H9 (cell line): ENCODE data around the gene SULF2. TPM values are rescaled to one million over a fixed set of nuclear protein-coding genes. Genes with fewer than 3 reads are reported as not detected.

Experiments
- DNase-seq: peaks from one replicate; pipeline ENCODE4 v3.0.0-alpha.2; 2017
- H2AFZ ChIP-seq: one replicate; pipeline ENCODE4 v1.6.1; 2013; ENCODE audit warnings: mild to moderate bottlenecking, low read length, control low read depth, moderate library complexity
- H2AK5ac ChIP-seq: 2 replicates; pipeline ENCODE4 v1.6.1; 2013; ENCODE audit warnings: low read length, control low read depth, mixed read lengths; ENCODE audit not compliant: insufficient read length
- H2BK120ac ChIP-seq: one replicate; pipeline ENCODE4 v1.6.1; 2013; ENCODE audit warnings: low read depth, mild to moderate bottlenecking, low read length, control low read depth, inconsistent platforms; ENCODE audit not compliant: poor library complexity, severe bottlenecking
- H2BK12ac ChIP-seq: 2 replicates; pipeline ENCODE4 v1.6.1; 2013; ENCODE audit warnings: low read length, control low read depth, mixed read lengths, low read depth; ENCODE audit not compliant: insufficient read length
- H2BK15ac ChIP-seq: 2 replicates; pipeline ENCODE4 v1.6.1; 2013; ENCODE audit warnings: low read depth, low read length, control low read depth
- H2BK20ac ChIP-seq: one replicate; pipeline ENCODE4 v1.6.1; 2013; ENCODE audit warnings: low read depth, mild to moderate bottlenecking, low read length, control low read depth, inconsistent platforms; ENCODE audit not compliant: poor library complexity, severe bottlenecking
- H2BK5ac ChIP-seq: 2 replicates; pipeline ENCODE4 v1.6.1; 2013; ENCODE audit warnings: low read length, control low read depth, mixed read lengths; ENCODE audit not compliant: insufficient read length
- H3K14ac ChIP-seq: 2 replicates; pipeline ENCODE4 v1.6.1; 2013; ENCODE audit warnings: low read length, control low read depth; ENCODE audit not compliant: insufficient read depth
- H3K18ac ChIP-seq: 2 replicates; pipeline ENCODE4 v1.6.1; 2013; ENCODE audit warnings: low read depth, mild to moderate bottlenecking, mixed read lengths, low read length, control low read depth; ENCODE audit not compliant: insufficient read length
- H3K23ac ChIP-seq: 2 replicates; pipeline ENCODE4 v1.6.1; 2013; ENCODE audit warnings: low read length, control low read depth, mixed read lengths, low read depth; ENCODE audit not compliant: insufficient read length
- H3K23me2 ChIP-seq: 2 replicates; pipeline ENCODE4 v1.6.1; 2013; ENCODE audit warnings: low read depth, mild to moderate bottlenecking, mixed read lengths, low read length, control low read depth; ENCODE audit not compliant: insufficient read length, poor library complexity, severe bottlenecking
- H3K27ac ChIP-seq: 2 replicates; pipeline ENCODE4 v1.5.1; 2013; ENCODE audit warnings: low read length, control low read depth, mixed read lengths, low read depth; ENCODE audit not compliant: insufficient read length
- H3K27me3 ChIP-seq: 2 replicates; pipeline ENCODE4 v1.6.1; 2013; ENCODE audit warnings: low read length, control low read depth, inconsistent platforms; ENCODE audit not compliant: insufficient read depth
- H3K4ac ChIP-seq: 2 replicates; pipeline ENCODE4 v1.6.1; 2013; ENCODE audit warnings: low read depth, mild to moderate bottlenecking, control low read depth, inconsistent platforms, low read length, moderate library complexity
- H3K4me1 ChIP-seq: 2 replicates; pipeline ENCODE4 v1.6.1; 2013; ENCODE audit warnings: low read length, control low read depth, inconsistent platforms; ENCODE audit not compliant: insufficient read depth
- H3K4me2 ChIP-seq: 2 replicates; pipeline ENCODE4 v1.6.1; 2013; ENCODE audit warnings: low read length, control low read depth, mixed read lengths; ENCODE audit not compliant: insufficient read length, insufficient read depth
- H3K56ac ChIP-seq: 2 replicates; pipeline ENCODE4 v1.6.1; 2013; ENCODE audit warnings: low read depth, mild to moderate bottlenecking, mixed read lengths, low read length, control low read depth; ENCODE audit not compliant: insufficient read length
- H3K79me1 ChIP-seq: 2 replicates; pipeline ENCODE4 v1.6.1; 2013; ENCODE audit warnings: low read depth, mild to moderate bottlenecking, moderate library complexity, low read length, control low read depth, inconsistent platforms; ENCODE audit not compliant: insufficient read depth, poor library complexity, severe bottlenecking
- H3K79me2 ChIP-seq: 2 replicates; pipeline ENCODE4 v1.6.1; 2013; ENCODE audit warnings: low read length, control low read depth, inconsistent platforms; ENCODE audit not compliant: insufficient read depth
- H3K9ac ChIP-seq: 2 replicates; pipeline ENCODE4 v1.6.1; 2013; ENCODE audit warnings: low read length, control low read depth, mixed read lengths; ENCODE audit not compliant: insufficient read length; ENCODE audit errors: extremely low read depth
- H3K9me3 ChIP-seq: one replicate; pipeline ENCODE4 v1.6.1; 2013; ENCODE audit warnings: low read depth, low read length, inconsistent platforms; ENCODE audit not compliant: control insufficient read depth
- H3T11ph ChIP-seq: one replicate; pipeline ENCODE4 v1.6.1; 2013; ENCODE audit warnings: mild to moderate bottlenecking, low read length, control low read depth, inconsistent platforms
- H4K20me1 ChIP-seq: one replicate; pipeline ENCODE4 v1.6.1; 2013; ENCODE audit not compliant: control insufficient read depth, insufficient read length, insufficient read depth
- H4K5ac ChIP-seq: 2 replicates; pipeline ENCODE4 v1.6.1; 2013; ENCODE audit warnings: low read depth, mild to moderate bottlenecking, mixed read lengths, low read length, control low read depth; ENCODE audit not compliant: insufficient read length
- H4K8ac ChIP-seq: replicated peaks from 2 replicates; pipeline ENCODE4 v1.6.1; 2013; ENCODE audit warnings: low read length, control low read depth, mixed read lengths, low read depth; ENCODE audit not compliant: insufficient read length
- H4K91ac ChIP-seq: 2 replicates; pipeline ENCODE4 v1.6.1; 2013; ENCODE audit warnings: low read depth, mild to moderate bottlenecking, moderate library complexity, mixed read lengths, low read length, control low read depth; ENCODE audit not compliant: insufficient read length
- H3K27ac Mint-ChIP-seq, 3 experiments: 2 replicates in 2 of 3; 3 replicates in 1 of 3; pipeline ENCODE4 v1.8.0; 2020 to 2021; ENCODE audit warnings: mixed read lengths in 3 of 3, mild to moderate bottlenecking in 1 of 3, moderate library complexity in 1 of 3
- H3K27me3 Mint-ChIP-seq: 2 replicates; pipeline ENCODE4 v1.8.0; 2021; ENCODE audit warnings: low read depth, mild to moderate bottlenecking, moderate library complexity, mixed read lengths
- H3K36me3 Mint-ChIP-seq, 3 experiments: 2 replicates in 2 of 3; 3 replicates in 1 of 3; pipeline ENCODE4 v1.8.0; 2020 to 2021; ENCODE audit warnings: low read depth in 3 of 3, mixed read lengths in 3 of 3; ENCODE audit not compliant: insufficient read depth in 1 of 3
- H3K4me1 Mint-ChIP-seq, 2 experiments: 2 replicates each; pipeline ENCODE4 v1.8.0; 2020; ENCODE audit warnings: mixed read lengths in 2 of 2
- H3K4me3 Mint-ChIP-seq, 2 experiments: 2 replicates in 1 of 2; 3 replicates in 1 of 2; pipeline ENCODE4 v1.8.0; 2020 to 2021; ENCODE audit warnings: mild to moderate bottlenecking in 2 of 2, mixed read lengths in 2 of 2, moderate library complexity in 1 of 2
- H3K9me3 Mint-ChIP-seq, 2 experiments: 2 replicates in 1 of 2; 3 replicates in 1 of 2; pipeline ENCODE4 v1.8.0; 2020; ENCODE audit warnings: mild to moderate bottlenecking in 2 of 2, mixed read lengths in 2 of 2, moderate library complexity in 1 of 2
- CTCF ChIP-seq: fragments of 200-600 bp; sonication (generic); conservative IDR thresholded peaks from 3 replicates; pipeline ENCODE4 v1.8.0; 2021; ENCODE audit warnings: antibody characterized with exemption, mild to moderate bottlenecking
- WGBS: extraction: QIAGEN DNeasy Blood & Tissue Kit; methylation state at CpG from one replicate; pipeline ENCODE4 v1.1.7; 2013; ENCODE audit warnings: missing lambda C conversion rate, low lambda C conversion rate, mixed read lengths; ENCODE audit not compliant: insufficient read length; ENCODE audit errors: extremely low coverage; 5-methylcytosine and 5-hydroxymethylcytosine counted together
- total RNA-seq: library from RNA; stranded (reverse); gene quantifications from 2 replicates; pipeline ENCODE4 v1.2.1, GENCODE V29; 2021

The SULF2 gene
- total RNA-seq, 1 experiment from 2014 or later = 31.2 TPM

DNA sequence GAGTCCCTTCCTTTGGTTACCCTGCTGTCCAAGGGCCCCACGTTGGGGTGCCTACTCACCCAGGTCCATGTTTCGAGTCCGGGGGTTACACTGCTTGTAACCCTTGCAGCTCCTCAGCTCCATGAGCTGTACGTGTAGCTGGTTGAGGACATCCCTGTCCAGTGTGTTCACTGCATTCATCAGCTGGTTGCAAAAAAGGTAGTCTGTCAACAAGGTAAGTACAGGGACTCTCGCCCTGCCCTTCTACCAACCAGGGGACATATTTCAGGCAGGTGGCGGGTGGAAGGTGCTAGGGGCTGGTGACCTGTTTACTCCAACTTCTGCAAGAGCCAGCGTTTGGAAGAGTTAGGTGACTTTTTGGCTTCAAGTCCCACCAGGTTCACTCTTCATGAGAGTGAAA, 123.6 kb downstream of the SULF2 start:
- no peaks in the 10 kb centered on the region for H3K9me3 Mint-ChIP-seq
- WGBS = no CpG with 5 or more reads among the region's 7 CpGs

More for the DNA sequence above, 123.6 kb downstream of the SULF2 start:
- H3T11ph ChIP-seq = no peak overlapping the region
- Mint-ChIP-seq H3K4me3 (no peak overlapping the region), H3K4me1 (peaks cover 17 to 23% of the 10 kb centered on the region in 2 experiments), H3K27me3 (peaks cover 3% of the 10 kb centered on the region; the same call in 1 of the 2 replicates), H3K27ac (0 out of 7 replicates have a peak overlapping the region, but pooled peaks of 1 of the 3 experiments have one; percentile 77), H3K36me3 (peaks cover 0 to 23% (median 19%) of the 10 kb centered on the region in 3 experiments; a peak in 4 of 7 replicates)
- no peak overlapping the region for H3K9ac ChIP-seq
- H4K8ac ChIP-seq = no peak overlapping the region
- no peaks in the 10 kb centered on the region for H3K9me3 ChIP-seq
- H3K23ac ChIP-seq = no peak overlapping the region
- H3K4ac ChIP-seq = no peak overlapping the region
- no peaks in the 10 kb centered on the region for H4K20me1 ChIP-seq
- no peak overlapping the region for H2BK5ac ChIP-seq
- no peak overlapping the region for H2BK15ac ChIP-seq
- H3K27me3 ChIP-seq = no peaks in the 10 kb centered on the region
- no peak overlapping the region for H2BK12ac ChIP-seq
- H3K27ac ChIP-seq = no peak overlapping the region
- no peak overlapping the region for H3K18ac ChIP-seq
- H2BK20ac ChIP-seq = no peak overlapping the region
- H3K14ac ChIP-seq = no peak overlapping the region
- H3K4me2 ChIP-seq = no peak overlapping the region
- no peak for TF ChIP-seq CTCF
- no peak overlapping the region for H3K56ac ChIP-seq
- no peaks in the 10 kb centered on the region for H3K23me2 ChIP-seq
- no peaks in the 10 kb centered on the region for H3K79me2 ChIP-seq
- H4K91ac ChIP-seq = no peak overlapping the region
- no peaks in the 10 kb centered on the region for H3K4me1 ChIP-seq
- no peak overlapping the region for H2BK120ac ChIP-seq
- no peak overlapping the region for H2AK5ac ChIP-seq
- no peak for DNase-seq
- no peaks in the 10 kb centered on the region for H3K79me1 ChIP-seq
- H2AFZ ChIP-seq = no peak overlapping the region
- H4K5ac ChIP-seq = no peak overlapping the region
